ENCODE data around the gene EPO.
A peak's percentile ranks its signal among the peaks of the same experiment; 100 is the strongest.
"Not testable (repeated sequence)": the region's sequence is repeated elsewhere in the genome, so short reads cannot be mapped to it uniquely, and the experiment has no call there.

Gene EPO

DNA sequence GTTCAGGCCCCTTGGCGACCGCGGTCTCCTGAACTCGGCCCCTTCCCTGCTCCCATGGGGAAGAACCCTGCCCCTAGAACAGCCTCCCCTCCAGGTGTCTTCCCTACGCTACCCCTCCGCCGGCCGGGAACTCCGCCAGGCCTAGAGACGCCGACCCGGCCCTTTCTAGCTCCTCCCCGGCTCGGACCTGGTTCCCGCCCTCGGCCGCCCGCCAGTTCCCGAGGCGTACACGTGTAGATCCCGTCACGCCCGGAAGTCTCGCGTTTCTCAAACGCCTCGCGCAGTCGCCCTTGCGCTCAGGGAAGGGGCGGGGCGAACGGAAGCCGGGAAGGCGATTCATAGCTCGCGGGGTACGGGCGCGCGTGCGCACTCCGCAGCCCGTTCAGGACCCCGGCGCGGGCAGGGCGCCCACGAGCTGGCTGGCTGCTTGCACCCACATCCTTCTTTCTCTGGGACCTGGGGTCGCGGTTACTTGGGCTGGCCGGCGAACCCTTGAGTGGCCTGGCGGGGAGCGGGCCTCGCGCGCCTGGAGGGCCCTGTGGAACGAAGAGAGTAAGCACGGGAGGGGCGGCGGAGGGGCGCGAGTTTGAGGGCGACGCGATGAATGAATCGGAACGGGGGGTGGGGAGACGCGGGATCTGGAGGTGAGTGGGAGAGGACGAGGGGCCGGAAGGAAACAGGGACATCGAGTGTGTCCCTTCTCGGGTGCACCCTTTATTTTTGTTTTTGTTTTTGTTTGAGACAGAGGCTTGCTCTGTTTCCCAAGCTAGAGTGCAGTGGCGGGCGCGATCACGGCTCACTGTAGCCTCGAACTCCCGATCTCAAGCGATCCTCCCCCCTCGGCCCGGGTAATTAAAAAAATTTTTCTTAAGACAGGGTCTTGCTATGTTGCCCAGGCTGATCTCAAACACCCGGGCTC lies 14.3 kb upstream of the EPO start, which contains the start of gene POP7:
TSS of gene POP7 (plus strand) at position 369 of the 919 bp plus-strand sequence. CDS start 710 bp downstream, outside the sequence.
- peak; percentile 100 for DNase-seq

DNA sequence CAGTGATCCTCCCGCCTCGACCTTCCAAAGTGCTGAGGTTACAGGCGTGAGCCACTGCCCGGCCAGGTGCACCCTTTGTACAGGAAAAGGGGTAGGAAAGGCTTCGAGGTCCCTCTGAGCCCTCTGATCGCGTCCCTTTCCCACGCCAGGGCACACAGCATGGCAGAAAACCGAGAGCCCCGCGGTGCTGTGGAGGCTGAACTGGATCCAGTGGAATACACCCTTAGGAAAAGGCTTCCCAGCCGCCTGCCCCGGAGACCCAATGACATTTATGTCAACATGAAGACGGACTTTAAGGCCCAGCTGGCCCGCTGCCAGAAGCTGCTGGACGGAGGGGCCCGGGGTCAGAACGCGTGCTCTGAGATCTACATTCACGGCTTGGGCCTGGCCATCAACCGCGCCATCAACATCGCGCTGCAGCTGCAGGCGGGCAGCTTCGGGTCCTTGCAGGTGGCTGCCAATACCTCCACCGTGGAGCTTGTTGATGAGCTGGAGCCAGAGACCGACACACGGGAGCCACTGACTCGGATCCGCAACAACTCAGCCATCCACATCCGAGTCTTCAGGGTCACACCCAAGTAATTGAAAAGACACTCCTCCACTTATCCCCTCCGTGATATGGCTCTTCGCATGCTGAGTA lies 13.5 kb upstream of the EPO start:
- DNase-seq, result no peak

DNA sequence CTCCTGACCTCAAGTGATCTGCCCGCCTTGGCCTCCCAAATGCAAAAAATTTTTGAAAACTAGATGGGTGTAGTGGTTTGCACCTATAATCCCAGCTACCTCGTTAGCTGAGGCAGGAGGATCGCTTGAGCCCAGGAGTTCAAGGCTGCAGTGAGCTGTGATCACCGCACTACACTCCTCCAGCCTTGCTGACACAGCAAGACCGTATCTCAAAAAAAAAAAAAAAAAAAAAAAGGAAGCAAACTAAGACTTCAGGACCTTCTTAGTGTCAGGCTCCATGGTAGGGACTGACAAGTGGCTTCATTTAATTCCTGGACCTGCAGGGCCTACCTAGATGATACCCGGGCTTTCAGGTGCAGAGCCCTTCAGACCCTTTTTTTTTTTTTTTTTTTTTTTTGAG lies 11.9 kb upstream of the EPO start:
- no peak for DNase-seq

DNA sequence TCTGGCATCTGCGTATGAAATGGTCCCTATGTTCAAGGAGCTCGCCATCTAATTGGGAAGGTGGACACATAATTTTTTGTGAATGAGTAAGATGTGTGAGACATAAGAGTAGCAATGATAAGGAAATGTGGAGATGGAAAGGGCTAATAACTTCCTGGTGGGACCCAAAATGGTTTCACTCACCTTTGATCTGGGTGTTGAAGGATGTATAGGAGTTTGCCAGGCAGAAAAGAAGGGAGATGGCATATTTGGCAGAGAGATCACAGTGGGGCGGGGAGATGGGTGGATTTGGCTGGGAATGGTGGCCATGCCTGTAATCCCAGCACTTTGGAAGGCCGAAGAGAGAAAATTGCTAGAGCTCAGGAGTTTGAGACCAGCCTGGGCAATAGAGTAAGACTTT lies 9.8 kb upstream of the EPO start:
- no peak for DNase-seq

DNA sequence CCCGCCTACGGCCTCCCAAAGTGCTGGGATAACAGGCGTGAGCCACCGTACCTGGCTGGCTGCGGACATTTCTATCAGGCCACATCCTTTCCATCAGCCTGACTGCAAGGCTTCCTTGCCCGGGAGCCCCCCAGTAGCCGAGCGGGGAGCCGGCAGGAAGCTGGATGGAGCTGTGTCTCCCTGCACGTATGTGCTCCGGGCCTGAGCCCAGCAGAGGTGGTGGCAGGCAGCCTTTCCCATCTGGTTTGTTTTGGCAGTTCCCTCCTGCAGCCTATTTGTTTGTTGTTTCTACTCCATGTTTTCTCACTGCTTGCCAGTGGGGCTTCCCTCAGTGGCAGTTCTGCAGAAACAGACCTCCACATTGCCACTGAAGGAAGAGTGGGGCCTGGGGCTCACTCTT lies 8.9 kb upstream of the EPO start:
- DNase-seq, result no peak

DNA sequence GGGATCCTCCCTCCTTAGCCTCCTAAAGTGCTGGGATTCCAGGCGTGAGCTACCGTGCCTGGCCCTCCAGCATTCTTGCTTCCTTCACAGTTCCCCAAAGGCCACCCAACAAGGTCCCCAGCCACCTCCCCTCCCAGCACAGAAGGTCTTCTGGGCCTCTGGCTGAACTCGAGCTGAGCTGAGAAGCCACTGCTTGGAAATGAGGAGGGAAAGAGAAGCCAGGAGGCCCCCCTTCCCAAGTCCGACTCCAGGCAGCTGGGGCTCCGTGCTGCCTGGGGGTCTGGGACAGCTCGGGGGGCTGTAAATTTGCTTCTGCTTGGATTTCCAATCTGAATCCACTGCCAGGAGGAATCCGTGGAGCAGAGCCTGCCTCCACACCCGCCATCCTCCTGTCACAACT lies 5.5 kb upstream of the EPO start:
- DNase-seq, result no peak

DNA sequence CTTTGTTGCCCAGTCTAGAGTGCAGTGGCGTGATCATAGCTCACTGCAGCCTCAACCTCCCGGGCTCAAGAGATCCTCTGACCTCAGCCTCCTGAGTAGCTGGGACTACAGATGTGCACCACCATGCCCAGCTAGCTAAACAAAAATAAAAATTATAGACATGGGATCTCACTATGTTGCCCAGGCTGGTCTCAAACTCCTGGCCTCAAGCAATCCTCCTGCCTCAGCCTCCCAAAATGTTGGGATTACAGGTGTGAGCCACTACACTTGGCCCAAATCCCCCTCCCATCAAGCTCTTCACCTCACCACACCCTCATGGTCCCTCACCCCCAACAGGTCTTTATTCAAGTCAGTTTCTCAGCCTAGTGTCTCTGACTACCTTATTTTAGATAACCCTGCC lies 3.2 kb upstream of the EPO start:
- not testable (repeated sequence) for DNase-seq

DNA sequence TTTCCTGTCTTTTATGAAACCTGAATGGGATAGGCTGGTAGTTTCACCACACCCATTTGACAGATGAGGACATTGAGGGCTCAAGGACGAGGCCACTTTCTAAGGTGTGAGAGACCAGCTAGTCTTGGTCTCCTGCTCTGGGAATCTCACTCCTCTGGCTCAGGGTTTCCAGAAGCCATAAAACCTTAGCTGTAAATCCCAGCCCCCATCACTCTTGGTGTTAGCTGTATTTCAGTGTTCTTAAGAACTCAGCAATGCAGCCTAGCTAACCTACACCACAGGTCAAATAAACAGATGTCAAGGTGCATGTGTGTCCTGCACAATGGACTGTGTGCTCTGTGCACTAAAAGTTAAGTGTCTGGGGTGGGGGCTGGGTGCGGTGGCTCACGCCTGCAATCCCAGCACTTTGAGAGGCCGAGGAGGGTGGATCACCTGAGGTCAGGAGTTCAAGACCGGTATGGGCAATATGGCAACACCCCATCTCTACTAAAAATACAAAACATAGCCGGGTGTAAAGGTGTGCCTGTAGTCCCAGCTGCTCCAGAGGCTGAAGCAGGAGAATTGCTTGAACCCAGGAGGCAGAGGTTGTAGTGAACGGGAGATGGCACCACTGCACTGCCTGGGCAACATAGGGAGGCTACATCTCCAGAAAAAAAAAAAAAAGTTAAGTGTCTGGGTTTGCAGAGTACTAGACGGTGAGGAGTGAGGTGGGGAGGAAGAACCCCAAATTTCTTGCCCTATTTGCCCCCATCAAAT lies 567 bp upstream of the EPO start:
- DNase-seq, result peak; percentile 73

DNA sequence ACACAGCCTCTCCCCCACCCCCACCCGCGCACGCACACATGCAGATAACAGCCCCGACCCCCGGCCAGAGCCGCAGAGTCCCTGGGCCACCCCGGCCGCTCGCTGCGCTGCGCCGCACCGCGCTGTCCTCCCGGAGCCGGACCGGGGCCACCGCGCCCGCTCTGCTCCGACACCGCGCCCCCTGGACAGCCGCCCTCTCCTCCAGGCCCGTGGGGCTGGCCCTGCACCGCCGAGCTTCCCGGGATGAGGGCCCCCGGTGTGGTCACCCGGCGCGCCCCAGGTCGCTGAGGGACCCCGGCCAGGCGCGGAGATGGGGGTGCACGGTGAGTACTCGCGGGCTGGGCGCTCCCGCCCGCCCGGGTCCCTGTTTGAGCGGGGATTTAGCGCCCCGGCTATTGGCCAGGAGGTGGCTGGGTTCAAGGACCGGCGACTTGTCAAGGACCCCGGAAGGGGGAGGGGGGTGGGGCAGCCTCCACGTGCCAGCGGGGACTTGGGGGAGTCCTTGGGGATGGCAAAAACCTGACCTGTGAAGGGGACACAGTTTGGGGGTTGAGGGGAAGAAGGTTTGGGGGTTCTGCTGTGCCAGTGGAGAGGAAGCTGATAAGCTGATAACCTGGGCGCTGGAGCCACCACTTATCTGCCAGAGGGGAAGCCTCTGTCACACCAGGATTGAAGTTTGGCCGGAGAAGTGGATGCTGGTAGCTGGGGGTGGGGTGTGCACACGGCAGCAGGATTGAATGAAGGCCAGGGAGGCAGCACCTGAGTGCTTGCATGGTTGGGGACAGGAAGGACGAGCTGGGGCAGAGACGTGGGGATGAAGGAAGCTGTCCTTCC lies 620 bp downstream of the EPO start:
- no peak for DNase-seq

DNA sequence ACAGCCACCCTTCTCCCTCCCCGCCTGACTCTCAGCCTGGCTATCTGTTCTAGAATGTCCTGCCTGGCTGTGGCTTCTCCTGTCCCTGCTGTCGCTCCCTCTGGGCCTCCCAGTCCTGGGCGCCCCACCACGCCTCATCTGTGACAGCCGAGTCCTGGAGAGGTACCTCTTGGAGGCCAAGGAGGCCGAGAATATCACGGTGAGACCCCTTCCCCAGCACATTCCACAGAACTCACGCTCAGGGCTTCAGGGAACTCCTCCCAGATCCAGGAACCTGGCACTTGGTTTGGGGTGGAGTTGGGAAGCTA lies 1.2 kb downstream of the EPO start:
- DNase-seq, result no peak

DNA sequence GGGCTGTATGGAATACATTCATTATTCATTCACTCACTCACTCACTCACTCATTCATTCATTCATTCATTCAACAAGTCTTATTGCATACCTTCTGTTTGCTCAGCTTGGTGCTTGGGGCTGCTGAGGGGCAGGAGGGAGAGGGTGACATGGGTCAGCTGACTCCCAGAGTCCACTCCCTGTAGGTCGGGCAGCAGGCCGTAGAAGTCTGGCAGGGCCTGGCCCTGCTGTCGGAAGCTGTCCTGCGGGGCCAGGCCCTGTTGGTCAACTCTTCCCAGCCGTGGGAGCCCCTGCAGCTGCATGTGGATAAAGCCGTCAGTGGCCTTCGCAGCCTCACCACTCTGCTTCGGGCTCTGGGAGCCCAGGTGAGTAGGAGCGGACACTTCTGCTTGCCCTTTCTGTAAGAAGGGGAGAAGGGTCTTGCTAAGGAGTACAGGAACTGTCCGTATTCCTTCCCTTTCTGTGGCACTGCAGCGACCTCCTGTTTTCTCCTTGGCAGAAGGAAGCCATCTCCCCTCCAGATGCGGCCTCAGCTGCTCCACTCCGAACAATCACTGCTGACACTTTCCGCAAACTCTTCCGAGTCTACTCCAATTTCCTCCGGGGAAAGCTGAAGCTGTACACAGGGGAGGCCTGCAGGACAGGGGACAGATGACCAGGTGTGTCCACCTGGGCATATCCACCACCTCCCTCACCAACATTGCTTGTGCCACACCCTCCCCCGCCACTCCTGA lies 2.4 kb downstream of the EPO start:
- DNase-seq, result no peak

DNA sequence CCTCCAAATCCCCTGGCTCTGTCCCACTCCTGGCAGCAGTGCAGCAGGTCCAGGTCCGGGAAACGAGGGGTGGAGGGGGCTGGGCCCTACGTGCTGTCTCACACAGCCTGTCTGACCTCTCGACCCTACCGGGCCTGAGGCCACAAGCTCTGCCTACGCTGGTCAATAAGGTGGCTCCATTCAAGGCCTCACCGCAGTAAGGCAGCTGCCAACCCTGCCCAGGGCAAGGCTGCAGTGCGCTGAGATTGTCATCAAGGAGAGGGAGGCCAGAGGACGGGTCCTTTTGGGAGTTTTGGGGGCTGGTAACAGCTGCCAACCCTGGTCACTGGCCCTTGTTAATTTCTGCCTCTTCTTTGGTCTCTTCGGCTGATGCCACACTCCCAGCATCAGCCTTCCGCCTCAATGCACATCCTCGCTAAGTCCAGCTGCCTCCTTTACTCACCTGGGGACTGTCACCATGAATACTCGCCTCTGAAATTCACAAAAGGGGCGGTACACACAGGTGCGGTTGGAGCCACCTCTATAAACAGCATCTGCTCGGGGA lies 3.5 kb downstream of the EPO start:
- DNase-seq, result no peak

DNA sequence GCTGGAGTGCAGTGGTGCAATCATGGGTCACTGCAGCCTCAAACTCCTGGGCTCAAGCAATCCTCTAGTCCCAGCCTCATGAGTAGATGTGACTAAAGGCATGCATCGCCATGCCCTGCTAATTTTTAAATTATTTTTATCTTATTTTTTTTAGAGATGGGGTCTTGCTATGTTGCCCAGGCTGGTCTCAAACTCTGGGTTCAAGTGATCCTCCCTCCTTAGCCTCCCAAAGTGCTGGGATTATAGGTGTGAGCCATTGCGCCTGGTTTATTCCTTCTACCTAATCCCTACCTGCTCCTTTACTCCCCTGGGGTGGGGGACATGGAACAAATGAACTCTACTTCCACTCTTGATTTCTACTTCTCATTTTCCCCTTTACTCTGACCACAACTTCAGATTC lies 4.1 kb downstream of the EPO start:
- not testable (repeated sequence) for DNase-seq

DNA sequence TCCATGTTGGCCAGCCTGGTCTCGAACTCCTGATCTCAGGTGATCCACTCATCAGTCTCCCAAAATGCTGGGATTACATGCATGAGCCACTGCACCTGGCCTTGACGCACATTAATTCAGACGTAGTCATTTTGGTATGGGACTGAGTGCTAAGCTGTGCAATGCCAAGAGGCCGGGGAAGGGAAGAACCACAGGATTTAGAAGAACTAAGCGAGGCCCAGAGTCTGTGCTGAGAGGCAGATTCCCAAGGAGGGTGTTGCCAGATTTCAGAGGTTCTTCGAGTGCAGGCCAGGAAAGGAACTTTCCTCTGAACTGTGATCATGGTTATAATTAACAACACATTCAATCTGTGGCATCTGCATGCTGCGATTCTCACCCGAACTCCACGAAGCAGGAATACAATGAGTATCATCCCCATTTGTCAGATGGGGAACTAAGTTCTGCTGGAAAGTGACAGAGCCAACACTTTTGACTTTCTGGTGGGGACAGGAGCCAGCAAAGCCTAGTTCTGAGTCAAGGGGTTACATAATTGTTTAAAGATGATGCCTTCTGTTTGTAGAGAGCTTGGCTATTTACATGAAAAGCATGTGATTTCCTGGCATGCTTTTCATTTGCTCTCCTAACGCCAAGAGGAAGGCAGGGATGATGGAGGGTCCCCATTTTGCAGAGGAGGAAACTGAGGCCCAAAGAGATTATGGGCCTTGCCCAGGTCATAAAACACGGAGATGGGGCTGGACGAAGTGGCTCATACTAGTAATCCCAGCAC lies 6.9 kb downstream of the EPO start:
- no peak for DNase-seq

DNA sequence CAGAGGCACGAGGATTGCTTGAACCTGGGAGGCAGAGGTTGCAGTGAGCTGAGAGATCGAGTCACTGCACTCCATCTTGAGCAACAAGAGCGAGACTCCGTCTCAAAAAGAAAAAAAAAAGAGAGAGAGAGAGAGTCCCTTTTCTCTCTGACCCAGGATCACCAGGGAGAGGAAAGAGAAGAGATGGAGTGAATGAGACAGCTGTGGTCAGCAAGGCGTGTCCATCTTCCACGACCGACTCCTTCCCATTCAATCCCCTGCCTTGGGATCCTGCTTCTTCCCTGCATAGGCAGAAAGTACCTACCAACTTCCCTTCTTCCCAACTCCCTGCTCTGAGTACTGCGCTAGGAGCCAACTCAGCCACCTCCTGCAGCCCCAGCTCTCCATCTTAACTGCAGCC lies 7.9 kb downstream of the EPO start:
- no peak for DNase-seq

DNA sequence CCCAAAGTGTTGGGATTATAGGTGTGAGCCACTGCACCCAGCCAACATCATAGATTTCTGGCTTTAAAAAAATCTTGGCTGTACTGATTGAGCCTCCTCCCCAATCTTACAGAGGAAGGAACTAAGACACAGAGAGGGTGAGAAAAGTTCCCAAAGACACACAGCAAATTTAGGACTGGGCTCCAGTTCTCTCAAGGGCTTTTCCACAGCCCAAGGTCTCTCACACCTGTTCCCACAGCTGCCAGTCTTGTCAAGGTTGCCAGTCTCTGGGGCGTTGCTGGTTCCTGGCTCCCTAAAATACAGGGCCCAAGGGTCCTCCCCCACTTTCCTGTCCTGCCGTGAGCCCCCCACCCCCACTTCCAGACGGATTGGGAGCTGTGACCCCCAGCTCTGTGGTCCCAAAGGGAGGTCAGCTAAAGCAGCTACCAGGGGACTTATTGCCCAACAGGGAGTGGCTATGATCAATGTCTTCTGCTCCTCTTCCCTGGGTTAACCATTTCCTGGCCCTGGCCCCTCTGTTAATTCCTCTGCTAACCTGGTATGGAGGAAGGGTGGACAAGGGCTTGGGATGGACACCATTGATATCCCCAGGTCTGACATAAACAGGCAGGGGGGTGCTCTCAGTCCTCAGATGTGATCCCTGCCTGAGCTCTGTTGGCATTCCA lies 10.0 kb downstream of the EPO start:
- no peak for DNase-seq

DNA sequence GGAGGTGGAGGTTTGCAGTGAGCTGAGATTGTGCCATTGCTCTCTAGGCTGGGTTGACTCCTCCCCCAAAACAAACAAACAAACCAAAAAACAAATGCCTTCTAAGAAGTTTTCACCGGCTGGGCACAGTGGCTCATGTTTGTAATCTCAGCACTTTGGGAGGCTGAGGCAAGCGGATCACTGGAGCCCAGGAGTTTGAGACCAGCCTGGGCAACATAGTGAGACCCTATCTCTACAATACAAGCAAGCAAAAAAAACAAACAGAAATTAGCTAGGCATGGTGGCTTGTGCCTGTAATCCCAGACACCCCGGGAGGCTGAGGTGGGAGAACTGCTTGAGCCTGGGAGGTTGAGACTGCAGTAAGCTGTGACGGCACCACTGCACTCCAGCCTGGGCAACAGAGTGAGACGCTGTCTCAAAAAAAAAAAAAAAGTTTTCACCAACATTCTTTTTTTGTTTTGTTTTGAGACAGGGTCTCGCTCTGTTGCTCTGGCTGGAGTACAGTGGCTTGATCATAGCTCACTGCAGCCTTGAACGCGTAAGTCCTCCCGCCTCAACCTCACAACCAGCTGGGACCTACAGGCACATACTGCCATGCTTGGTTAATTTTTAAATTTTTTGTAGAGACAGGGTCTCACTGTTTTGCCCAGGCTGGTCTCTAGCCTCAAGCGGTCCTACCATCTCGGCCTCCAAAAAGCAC lies 11.8 kb downstream of the EPO start:
- no peak for DNase-seq

DNA sequence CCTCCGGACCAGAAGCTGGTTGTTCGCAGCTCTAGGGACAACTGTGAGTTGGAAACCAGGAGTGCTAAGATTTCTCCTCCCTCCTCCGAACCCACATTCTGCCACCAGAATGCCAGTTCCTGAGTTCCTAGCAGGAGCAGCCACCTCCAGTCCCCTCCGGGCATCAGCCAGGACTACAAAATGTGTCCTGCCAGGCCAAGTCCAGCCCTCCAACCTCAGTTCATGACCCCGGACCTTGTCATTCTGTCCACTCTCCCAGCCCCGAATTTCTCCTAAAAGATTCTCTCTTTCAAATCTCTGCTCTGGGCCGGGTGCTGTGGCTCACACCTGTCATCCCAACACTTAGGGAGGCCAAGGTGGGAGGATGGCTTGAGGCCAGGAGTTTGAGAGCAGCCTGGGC lies 15.5 kb downstream of the EPO start:
- DNase-seq, result no peak

DNA sequence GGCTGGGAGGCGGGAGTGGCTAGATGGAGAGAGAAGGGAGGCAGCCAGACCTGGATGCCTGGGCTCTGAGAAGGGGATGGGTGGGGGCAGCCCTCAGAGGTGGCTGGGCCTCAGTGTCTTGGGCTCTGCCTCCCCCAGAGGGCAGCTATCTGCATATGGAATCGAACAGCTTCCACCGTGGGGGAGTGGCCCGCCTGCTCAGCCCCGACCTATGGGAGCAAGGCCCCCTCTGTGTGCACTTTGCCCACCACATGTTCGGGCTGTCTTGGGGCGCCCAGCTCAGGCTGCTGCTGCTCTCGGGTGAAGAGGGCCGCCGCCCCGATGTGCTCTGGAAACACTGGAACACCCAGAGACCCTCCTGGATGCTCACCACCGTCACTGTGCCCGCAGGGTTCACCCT lies 16.4 kb downstream of the EPO start:
- DNase-seq, result no peak

DNA sequence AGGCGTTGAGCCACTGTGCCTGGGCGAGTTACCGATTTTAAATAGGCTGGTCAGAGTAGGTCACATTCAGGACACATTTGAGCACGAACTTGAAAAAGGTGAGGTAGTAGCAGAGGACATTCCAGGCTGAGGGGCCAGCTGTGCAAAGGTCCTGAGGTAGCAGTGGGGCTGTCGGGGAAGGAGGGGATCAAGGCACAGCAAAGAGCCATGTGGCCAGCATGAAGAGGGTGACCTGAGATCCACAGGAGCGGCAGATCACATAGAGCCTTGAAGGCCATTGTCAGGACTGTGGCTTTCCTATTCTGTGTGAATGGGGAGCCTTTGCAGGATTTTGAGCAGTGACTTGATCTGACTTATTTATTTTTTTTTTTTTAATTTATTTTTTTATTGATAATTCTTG lies 19.7 kb downstream of the EPO start:
- DNase-seq, result no peak
